LNCAP (cell line): ENCODE data around the gene MACROD1.

ENCODE experiments used
- CTCF ChIP-seq: fragments of 450-650 bp; IDR thresholded peaks from 2 replicates; pipeline ENCODE4 v1.5.1; 2017; ENCODE audit warnings: mild to moderate bottlenecking

Gene MACROD1

DNA sequence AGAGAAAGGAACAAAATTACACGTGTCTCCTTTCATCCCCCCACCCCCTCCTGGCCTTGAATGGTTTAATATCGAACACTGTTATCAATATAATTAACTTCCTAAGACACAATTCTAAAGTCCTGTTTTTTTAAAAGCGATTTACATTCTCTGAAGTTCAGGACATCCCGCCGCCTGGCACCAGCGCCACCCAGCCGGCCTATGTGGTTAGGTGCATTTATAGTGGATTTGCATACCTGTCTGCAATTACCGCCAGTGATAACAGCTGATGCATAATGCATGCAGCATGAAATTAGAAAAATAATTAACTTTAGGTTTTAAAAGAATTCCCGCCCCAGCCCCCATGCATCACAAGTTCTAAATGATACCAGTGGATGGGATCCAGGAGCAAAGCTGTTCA is 58.6 kb downstream of the MACROD1 start:
- no peak for TF ChIP-seq CTCF

GRCh38 chr11:64104632-64105031 is 61.3 kb downstream of the MACROD1 start:
- TF ChIP-seq CTCF: no peak

DNA sequence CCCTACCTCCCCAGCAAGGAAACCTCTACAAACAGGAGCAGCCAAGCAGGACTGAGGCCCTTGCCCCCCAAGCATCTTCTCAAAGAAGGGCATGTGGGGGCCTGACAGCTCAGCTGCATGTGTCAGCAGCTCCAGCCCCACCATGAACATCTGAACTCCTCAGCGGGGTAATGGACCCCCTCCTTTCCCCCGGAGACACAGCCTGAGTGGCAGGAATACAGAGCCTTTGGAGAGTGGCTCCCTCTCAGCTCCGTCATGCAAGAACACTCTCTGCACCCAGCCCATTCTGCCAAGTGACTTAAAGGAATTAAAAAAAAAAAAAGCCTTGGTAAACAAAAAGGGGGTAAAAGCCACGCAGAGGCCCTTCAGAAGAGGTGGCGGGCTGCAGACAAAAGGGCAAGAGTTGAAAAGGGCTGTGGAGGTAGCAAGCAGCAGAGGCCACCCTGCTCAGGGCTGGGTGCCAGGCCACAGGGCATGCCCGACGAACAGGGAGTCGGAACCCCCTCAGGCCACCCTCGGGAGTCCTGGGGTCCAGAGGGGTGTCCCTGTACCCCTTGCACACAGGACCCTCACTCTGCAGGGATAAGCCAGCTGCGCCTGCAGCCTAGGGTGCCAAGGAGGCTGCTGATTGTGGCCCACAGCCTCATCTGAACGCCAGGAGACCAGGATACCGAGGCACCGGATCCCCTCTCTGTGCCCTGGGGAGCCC is 62.5 kb downstream of the MACROD1 start:
- no peak for TF ChIP-seq CTCF

DNA sequence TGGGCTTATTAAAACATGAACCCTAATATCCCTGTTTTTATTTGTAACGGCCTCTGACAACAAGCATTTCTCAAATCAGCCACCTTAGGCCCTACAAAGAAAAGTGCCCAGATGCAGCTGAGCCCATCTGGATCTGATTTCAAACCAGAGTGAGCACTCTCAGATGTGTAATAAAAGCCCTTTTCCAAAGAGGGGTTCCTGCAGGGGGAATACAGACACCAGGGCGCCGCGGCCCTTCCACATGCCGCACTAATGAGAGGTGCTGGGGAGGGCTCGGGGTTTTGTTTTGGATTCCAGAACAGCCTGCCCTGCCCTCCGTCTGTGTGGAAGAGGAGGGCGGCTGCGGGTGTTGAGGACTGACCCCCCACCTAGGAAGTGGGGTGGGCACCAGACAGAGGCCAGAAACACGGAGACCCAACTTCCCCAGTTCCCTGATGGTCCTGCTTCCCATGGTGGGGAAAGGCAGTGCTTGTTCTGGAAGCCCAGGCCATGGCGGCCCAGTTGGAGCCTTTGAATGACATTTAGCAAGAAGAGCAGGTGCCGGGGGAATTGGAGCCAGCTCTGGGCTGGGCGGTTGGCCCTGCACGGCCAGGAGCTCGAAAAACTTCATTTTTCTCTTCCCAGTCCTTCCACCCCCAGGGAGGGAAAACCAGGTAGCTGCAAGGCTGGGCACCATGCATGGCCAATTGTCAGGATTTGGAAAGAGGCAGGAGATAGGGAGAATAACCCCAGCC is 63.7 kb downstream of the MACROD1 start:
- TF ChIP-seq CTCF: no peak

GRCh38 chr11:64101461-64101860 is 64.5 kb downstream of the MACROD1 start:
- TF ChIP-seq CTCF: no peak

DNA sequence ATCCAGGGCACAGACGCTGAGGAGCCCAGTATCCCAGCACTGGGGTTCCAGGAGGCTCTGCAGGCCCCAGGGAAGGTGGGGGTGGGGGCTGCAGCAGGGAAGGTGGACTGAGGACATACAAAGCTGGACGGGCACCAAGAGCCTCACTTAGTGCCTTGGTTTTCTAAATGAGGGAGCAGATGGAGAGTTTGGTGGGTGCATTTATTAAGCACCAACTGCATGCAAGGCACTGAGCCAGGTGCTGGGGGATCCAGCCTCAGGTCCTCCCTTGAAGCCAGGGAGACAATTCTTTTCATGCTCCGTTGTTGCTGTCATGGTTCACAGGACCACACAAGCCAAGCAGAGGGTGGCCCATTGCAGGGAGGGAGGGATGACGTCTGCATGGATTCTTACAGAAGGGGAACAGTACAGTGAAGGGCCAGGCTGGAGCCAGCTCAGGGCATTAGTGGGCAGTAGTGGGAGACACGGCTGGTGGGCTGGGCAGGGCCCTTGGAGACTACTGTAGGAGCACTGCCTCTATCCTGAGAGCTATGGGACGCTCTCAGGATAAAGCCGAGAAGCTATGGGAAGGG is 65.0 kb downstream of the MACROD1 start:
- no peak for TF ChIP-seq CTCF

- no peak for TF ChIP-seq CTCF
Measured at GRCh38 chr11:64100360-64100759, 65.6 kb downstream of the MACROD1 start.
